C4-2B (cell line): ENCODE data around the gene PHLDA2.

ENCODE experiments used
- H3K27ac ChIP-seq: fragments of 450-650 bp; 2 replicates; pipeline ENCODE4 v1.5.1; 2017
- CTCF ChIP-seq: fragments of 450-650 bp; conservative IDR thresholded peaks from 2 replicates; pipeline ENCODE4 v1.5.1; 2017; ENCODE audit warnings: mild to moderate bottlenecking
- ZFX ChIP-seq: fragments of 450-650 bp; IDR thresholded peaks from 2 replicates; pipeline ENCODE4 v1.6.1; 2017

Gene PHLDA2

GRCh38 chr11:2928605-2929530 lies at the start of gene PHLDA2:
TSS of gene PHLDA2 (minus strand) at chr11:2929420. CDS start at chr11:2929364, 56 bp downstream.
- TF ChIP-seq ZFX (peak; percentile 38; the same call in 1 of the 2 replicates), CTCF (no peak)
- H3K27ac ChIP-seq = peak within 1 kb of the TSS; percentile 89

GRCh38 chr11:2977113-2977512 lies 47.9 kb upstream of the PHLDA2 start:
- no peak for TF ChIP-seq CTCF
- no peak for TF ChIP-seq ZFX
- no peak overlapping the region for H3K27ac ChIP-seq

- TF ChIP-seq ZFX (no peak), CTCF (no peak)
- H3K27ac ChIP-seq = no peak overlapping the region
Observed at GRCh38 chr11:2976294-2977063, 47.3 kb upstream of the PHLDA2 start.

- no peak overlapping the region for H3K27ac ChIP-seq
- TF ChIP-seq CTCF (peak; percentile 52), ZFX (no peak)
Observed at GRCh38 chr11:2975594-2975993, 46.4 kb upstream of the PHLDA2 start.

- no peak overlapping the region for H3K27ac ChIP-seq
- TF ChIP-seq ZFX (no peak), CTCF (no peak)
Observed at GRCh38 chr11:2974272-2974671, 45.1 kb upstream of the PHLDA2 start.

- TF ChIP-seq ZFX (no peak), CTCF (no peak)
- H3K27ac ChIP-seq = no peak overlapping the region
Observed at GRCh38 chr11:2968341-2968900, 39.2 kb upstream of the PHLDA2 start.
